H9 (cell line): ENCODE results near the gene ETNK2. TPM values are rescaled to one million over a fixed set of nuclear protein-coding genes. Genes with fewer than 3 reads are reported as not detected.

Source experiments
- DNase-seq: peaks from one replicate; pipeline ENCODE4 v3.0.0-alpha.2; 2017
- H2AFZ ChIP-seq: one replicate; pipeline ENCODE4 v1.6.1; 2013; ENCODE audit warnings: mild to moderate bottlenecking, low read length, control low read depth, moderate library complexity
- H2AK5ac ChIP-seq: 2 replicates; pipeline ENCODE4 v1.6.1; 2013; ENCODE audit warnings: low read length, control low read depth, mixed read lengths; ENCODE audit not compliant: insufficient read length
- H2BK120ac ChIP-seq: one replicate; pipeline ENCODE4 v1.6.1; 2013; ENCODE audit warnings: low read depth, mild to moderate bottlenecking, low read length, control low read depth, inconsistent platforms; ENCODE audit not compliant: poor library complexity, severe bottlenecking
- H2BK12ac ChIP-seq: 2 replicates; pipeline ENCODE4 v1.6.1; 2013; ENCODE audit warnings: low read length, control low read depth, mixed read lengths, low read depth; ENCODE audit not compliant: insufficient read length
- H2BK15ac ChIP-seq: 2 replicates; pipeline ENCODE4 v1.6.1; 2013; ENCODE audit warnings: low read depth, low read length, control low read depth
- H2BK20ac ChIP-seq: one replicate; pipeline ENCODE4 v1.6.1; 2013; ENCODE audit warnings: low read depth, mild to moderate bottlenecking, low read length, control low read depth, inconsistent platforms; ENCODE audit not compliant: poor library complexity, severe bottlenecking
- H2BK5ac ChIP-seq: 2 replicates; pipeline ENCODE4 v1.6.1; 2013; ENCODE audit warnings: low read length, control low read depth, mixed read lengths; ENCODE audit not compliant: insufficient read length
- H3K14ac ChIP-seq: 2 replicates; pipeline ENCODE4 v1.6.1; 2013; ENCODE audit warnings: low read length, control low read depth; ENCODE audit not compliant: insufficient read depth
- H3K18ac ChIP-seq: 2 replicates; pipeline ENCODE4 v1.6.1; 2013; ENCODE audit warnings: low read depth, mild to moderate bottlenecking, mixed read lengths, low read length, control low read depth; ENCODE audit not compliant: insufficient read length
- H3K23ac ChIP-seq: 2 replicates; pipeline ENCODE4 v1.6.1; 2013; ENCODE audit warnings: low read length, control low read depth, mixed read lengths, low read depth; ENCODE audit not compliant: insufficient read length
- H3K23me2 ChIP-seq: 2 replicates; pipeline ENCODE4 v1.6.1; 2013; ENCODE audit warnings: low read depth, mild to moderate bottlenecking, mixed read lengths, low read length, control low read depth; ENCODE audit not compliant: insufficient read length, poor library complexity, severe bottlenecking
- H3K27ac ChIP-seq: 2 replicates; pipeline ENCODE4 v1.5.1; 2013; ENCODE audit warnings: low read length, control low read depth, mixed read lengths, low read depth; ENCODE audit not compliant: insufficient read length
- H3K27me3 ChIP-seq: 2 replicates; pipeline ENCODE4 v1.6.1; 2013; ENCODE audit warnings: low read length, control low read depth, inconsistent platforms; ENCODE audit not compliant: insufficient read depth
- H3K4ac ChIP-seq: 2 replicates; pipeline ENCODE4 v1.6.1; 2013; ENCODE audit warnings: low read depth, mild to moderate bottlenecking, control low read depth, inconsistent platforms, low read length, moderate library complexity
- H3K4me1 ChIP-seq: 2 replicates; pipeline ENCODE4 v1.6.1; 2013; ENCODE audit warnings: low read length, control low read depth, inconsistent platforms; ENCODE audit not compliant: insufficient read depth
- H3K4me2 ChIP-seq: 2 replicates; pipeline ENCODE4 v1.6.1; 2013; ENCODE audit warnings: low read length, control low read depth, mixed read lengths; ENCODE audit not compliant: insufficient read length, insufficient read depth
- H3K56ac ChIP-seq: 2 replicates; pipeline ENCODE4 v1.6.1; 2013; ENCODE audit warnings: low read depth, mild to moderate bottlenecking, mixed read lengths, low read length, control low read depth; ENCODE audit not compliant: insufficient read length
- H3K79me1 ChIP-seq: 2 replicates; pipeline ENCODE4 v1.6.1; 2013; ENCODE audit warnings: low read depth, mild to moderate bottlenecking, moderate library complexity, low read length, control low read depth, inconsistent platforms; ENCODE audit not compliant: insufficient read depth, poor library complexity, severe bottlenecking
- H3K79me2 ChIP-seq: 2 replicates; pipeline ENCODE4 v1.6.1; 2013; ENCODE audit warnings: low read length, control low read depth, inconsistent platforms; ENCODE audit not compliant: insufficient read depth
- H3K9ac ChIP-seq: 2 replicates; pipeline ENCODE4 v1.6.1; 2013; ENCODE audit warnings: low read length, control low read depth, mixed read lengths; ENCODE audit not compliant: insufficient read length; ENCODE audit errors: extremely low read depth
- H3K9me3 ChIP-seq: one replicate; pipeline ENCODE4 v1.6.1; 2013; ENCODE audit warnings: low read depth, low read length, inconsistent platforms; ENCODE audit not compliant: control insufficient read depth
- H3T11ph ChIP-seq: one replicate; pipeline ENCODE4 v1.6.1; 2013; ENCODE audit warnings: mild to moderate bottlenecking, low read length, control low read depth, inconsistent platforms
- H4K20me1 ChIP-seq: one replicate; pipeline ENCODE4 v1.6.1; 2013; ENCODE audit not compliant: control insufficient read depth, insufficient read length, insufficient read depth
- H4K5ac ChIP-seq: 2 replicates; pipeline ENCODE4 v1.6.1; 2013; ENCODE audit warnings: low read depth, mild to moderate bottlenecking, mixed read lengths, low read length, control low read depth; ENCODE audit not compliant: insufficient read length
- H4K8ac ChIP-seq: replicated peaks from 2 replicates; pipeline ENCODE4 v1.6.1; 2013; ENCODE audit warnings: low read length, control low read depth, mixed read lengths, low read depth; ENCODE audit not compliant: insufficient read length
- H4K91ac ChIP-seq: 2 replicates; pipeline ENCODE4 v1.6.1; 2013; ENCODE audit warnings: low read depth, mild to moderate bottlenecking, moderate library complexity, mixed read lengths, low read length, control low read depth; ENCODE audit not compliant: insufficient read length
- H3K27ac Mint-ChIP-seq, 3 experiments: 2 replicates in 2 of 3; 3 replicates in 1 of 3; pipeline ENCODE4 v1.8.0; 2020 to 2021; ENCODE audit warnings: mixed read lengths in 3 of 3, mild to moderate bottlenecking in 1 of 3, moderate library complexity in 1 of 3
- H3K27me3 Mint-ChIP-seq: 2 replicates; pipeline ENCODE4 v1.8.0; 2021; ENCODE audit warnings: low read depth, mild to moderate bottlenecking, moderate library complexity, mixed read lengths
- H3K36me3 Mint-ChIP-seq, 3 experiments: 2 replicates in 2 of 3; 3 replicates in 1 of 3; pipeline ENCODE4 v1.8.0; 2020 to 2021; ENCODE audit warnings: low read depth in 3 of 3, mixed read lengths in 3 of 3; ENCODE audit not compliant: insufficient read depth in 1 of 3
- H3K4me1 Mint-ChIP-seq, 2 experiments: 2 replicates each; pipeline ENCODE4 v1.8.0; 2020; ENCODE audit warnings: mixed read lengths in 2 of 2
- H3K4me3 Mint-ChIP-seq, 2 experiments: 2 replicates in 1 of 2; 3 replicates in 1 of 2; pipeline ENCODE4 v1.8.0; 2020 to 2021; ENCODE audit warnings: mild to moderate bottlenecking in 2 of 2, mixed read lengths in 2 of 2, moderate library complexity in 1 of 2
- H3K9me3 Mint-ChIP-seq, 2 experiments: 2 replicates in 1 of 2; 3 replicates in 1 of 2; pipeline ENCODE4 v1.8.0; 2020; ENCODE audit warnings: mild to moderate bottlenecking in 2 of 2, mixed read lengths in 2 of 2, moderate library complexity in 1 of 2
- WGBS: extraction: QIAGEN DNeasy Blood & Tissue Kit; methylation state at CpG from one replicate; pipeline ENCODE4 v1.1.7; 2013; ENCODE audit warnings: missing lambda C conversion rate, low lambda C conversion rate, mixed read lengths; ENCODE audit not compliant: insufficient read length; ENCODE audit errors: extremely low coverage; 5-methylcytosine and 5-hydroxymethylcytosine counted together
- total RNA-seq: library from RNA; stranded (reverse); gene quantifications from 2 replicates; pipeline ENCODE4 v1.2.1, GENCODE V29; 2021
- TF ChIP-seq, protein P1 (sequence below): fragments of 200-600 bp; sonication (generic); conservative IDR thresholded peaks from 3 replicates; pipeline ENCODE4 v1.8.0; 2021; ENCODE audit warnings: antibody characterized with exemption, mild to moderate bottlenecking

Gene ETNK2
- total RNA-seq, 1 experiment from 2014 or later = 17.6 TPM

DNA sequence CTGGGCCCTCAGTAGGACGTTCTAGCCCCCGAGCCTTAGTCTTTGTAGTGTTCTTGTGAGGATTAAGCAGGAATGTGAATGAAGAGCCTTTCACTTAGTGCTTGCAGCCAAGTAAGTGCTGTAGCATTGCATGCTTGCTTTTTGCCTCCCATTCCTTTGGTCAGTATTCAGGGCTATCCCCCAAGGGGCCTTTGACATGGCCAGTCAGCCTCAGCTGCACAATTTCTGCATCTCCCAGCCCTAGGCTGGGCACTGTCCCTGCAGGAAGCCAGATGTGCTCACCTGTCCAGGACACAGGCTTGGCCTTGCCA is 48.5 kb downstream of the ETNK2 start:
- H3K27ac Mint-ChIP-seq = peak overlapping the region in 2 of 3 experiments; percentile 19 to 73; a peak in 3 of 7 replicates
- H3K23me2 ChIP-seq = no peaks in the 10 kb centered on the region
- H3K4me2 ChIP-seq = no peak overlapping the region
- H2BK15ac ChIP-seq = no peak overlapping the region
- no peak overlapping the region for H3K18ac ChIP-seq
- no peak overlapping the region; a peak in 1 of 5 replicates for H3K4me3 Mint-ChIP-seq
- no peak overlapping the region for H3T11ph ChIP-seq
- H3K27me3 ChIP-seq = no peaks in the 10 kb centered on the region
- peak overlapping the region; percentile 8; the same call in 1 of the 2 replicates for H3K14ac ChIP-seq
- no peaks in the 10 kb centered on the region; the same call in 1 of the 2 replicates for H3K27me3 Mint-ChIP-seq
- no peak overlapping the region for H4K91ac ChIP-seq
- H2BK5ac ChIP-seq = no peak overlapping the region
- H4K5ac ChIP-seq = no peak overlapping the region
- H3K23ac ChIP-seq = no peak overlapping the region
- peaks cover 0 to 3% (median 0%) of the 10 kb centered on the region in 3 experiments; a peak in 1 of 7 replicates for H3K36me3 Mint-ChIP-seq
- peaks cover 14% of the 10 kb centered on the region for H3K79me1 ChIP-seq
- DNase-seq = no peak
- H4K8ac ChIP-seq = no peak overlapping the region
- H2BK120ac ChIP-seq = no peak overlapping the region
- H3K4ac ChIP-seq = no peak overlapping the region
- no peaks in the 10 kb centered on the region for H3K9me3 Mint-ChIP-seq
- peaks cover 59% of the 10 kb centered on the region; the same call in 1 of the 2 replicates for H3K79me2 ChIP-seq
- no peaks in the 10 kb centered on the region for H3K9me3 ChIP-seq
- H2BK12ac ChIP-seq = no peak overlapping the region
- H3K4me1 ChIP-seq = peaks cover 30% of the 10 kb centered on the region
- H4K20me1 ChIP-seq = no peaks in the 10 kb centered on the region
- no peak overlapping the region for H2AFZ ChIP-seq
- TF ChIP-seq, protein P1, sequence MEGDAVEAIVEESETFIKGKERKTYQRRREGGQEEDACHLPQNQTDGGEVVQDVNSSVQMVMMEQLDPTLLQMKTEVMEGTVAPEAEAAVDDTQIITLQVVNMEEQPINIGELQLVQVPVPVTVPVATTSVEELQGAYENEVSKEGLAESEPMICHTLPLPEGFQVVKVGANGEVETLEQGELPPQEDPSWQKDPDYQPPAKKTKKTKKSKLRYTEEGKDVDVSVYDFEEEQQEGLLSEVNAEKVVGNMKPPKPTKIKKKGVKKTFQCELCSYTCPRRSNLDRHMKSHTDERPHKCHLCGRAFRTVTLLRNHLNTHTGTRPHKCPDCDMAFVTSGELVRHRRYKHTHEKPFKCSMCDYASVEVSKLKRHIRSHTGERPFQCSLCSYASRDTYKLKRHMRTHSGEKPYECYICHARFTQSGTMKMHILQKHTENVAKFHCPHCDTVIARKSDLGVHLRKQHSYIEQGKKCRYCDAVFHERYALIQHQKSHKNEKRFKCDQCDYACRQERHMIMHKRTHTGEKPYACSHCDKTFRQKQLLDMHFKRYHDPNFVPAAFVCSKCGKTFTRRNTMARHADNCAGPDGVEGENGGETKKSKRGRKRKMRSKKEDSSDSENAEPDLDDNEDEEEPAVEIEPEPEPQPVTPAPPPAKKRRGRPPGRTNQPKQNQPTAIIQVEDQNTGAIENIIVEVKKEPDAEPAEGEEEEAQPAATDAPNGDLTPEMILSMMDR = no peak
- H2AK5ac ChIP-seq = no peak overlapping the region
- H3K9ac ChIP-seq = no peak overlapping the region
- no peak overlapping the region for H2BK20ac ChIP-seq
- no peak overlapping the region for H3K27ac ChIP-seq
- peaks cover 78 to 83% of the 10 kb centered on the region in 2 experiments for H3K4me1 Mint-ChIP-seq
- WGBS = no CpG with 5 or more reads among the region's 2 CpGs
- H3K56ac ChIP-seq = no peak overlapping the region
